Islet of Langerhans (tissue), 1 donor: ENCODE data around the gene GPR150.

ENCODE experiments used
- FAIRE-seq: peaks from one replicate; lab custom pipeline; 2011; peaks lifted over from hg19 to GRCh38; lab: Jason Lieb, UNC

GPR150 gene

GRCh38 chr5:95652849-95653248, 33.0 kb downstream of the GPR150 start:
- no peak for FAIRE-seq

GRCh38 chr5:95654196-95654595, 34.3 kb downstream of the GPR150 start:
- FAIRE-seq, result no peak

- no peak for FAIRE-seq
These were observed 35.7 kb downstream of the GPR150 start for GRCh38 chr5:95655575-95655974.

DNA sequence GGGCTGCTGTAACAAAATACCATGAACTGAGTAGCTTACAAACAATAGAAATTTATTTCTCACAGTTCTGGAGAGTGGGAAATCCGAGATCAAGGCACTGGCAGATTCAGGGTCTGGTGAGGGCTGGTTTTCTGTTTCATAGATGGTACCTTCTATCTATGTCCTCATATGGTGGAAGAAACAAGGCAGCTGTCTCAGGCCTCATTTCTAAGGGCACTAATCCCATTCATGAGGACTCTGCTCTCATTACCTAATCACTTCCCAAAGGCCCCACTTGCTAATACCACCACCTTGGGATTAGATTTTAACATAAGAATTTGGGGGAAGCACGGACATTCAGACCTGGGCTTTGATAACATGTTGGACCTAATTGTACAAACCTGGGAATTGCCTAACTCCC, 40.2 kb downstream of the GPR150 start:
- FAIRE-seq, result no peak

- no peak for FAIRE-seq
These were observed 43.1 kb downstream of the GPR150 start for GRCh38 chr5:95662946-95663345.

DNA sequence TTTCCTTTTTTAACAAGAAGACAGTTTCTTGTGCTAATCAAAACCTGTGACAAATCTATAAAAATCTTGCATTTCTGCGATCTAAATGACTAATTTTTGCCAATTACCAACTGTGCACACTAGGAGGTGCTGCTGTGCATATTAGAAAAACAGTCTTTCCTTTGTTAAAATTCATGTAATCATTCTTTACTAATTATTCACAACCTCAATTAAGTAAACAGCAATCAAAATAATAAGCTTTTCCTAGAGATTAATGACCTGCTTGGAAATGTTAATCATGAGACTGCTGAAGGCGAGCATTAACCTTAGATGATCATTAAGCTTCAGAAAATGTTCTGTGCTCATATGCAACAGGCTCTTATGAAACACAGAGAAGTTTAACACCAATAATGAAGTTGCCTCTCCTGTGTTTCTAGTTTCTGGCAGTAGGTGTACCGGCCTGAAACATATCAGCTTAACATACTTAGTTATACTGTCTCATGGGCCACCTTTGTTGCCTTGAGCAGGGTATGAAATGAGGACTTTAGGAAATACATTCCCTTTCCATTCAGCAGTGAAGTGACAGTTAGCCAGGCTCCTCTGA, 44.4 kb downstream of the GPR150 start:
- FAIRE-seq, result peak; percentile 99

DNA sequence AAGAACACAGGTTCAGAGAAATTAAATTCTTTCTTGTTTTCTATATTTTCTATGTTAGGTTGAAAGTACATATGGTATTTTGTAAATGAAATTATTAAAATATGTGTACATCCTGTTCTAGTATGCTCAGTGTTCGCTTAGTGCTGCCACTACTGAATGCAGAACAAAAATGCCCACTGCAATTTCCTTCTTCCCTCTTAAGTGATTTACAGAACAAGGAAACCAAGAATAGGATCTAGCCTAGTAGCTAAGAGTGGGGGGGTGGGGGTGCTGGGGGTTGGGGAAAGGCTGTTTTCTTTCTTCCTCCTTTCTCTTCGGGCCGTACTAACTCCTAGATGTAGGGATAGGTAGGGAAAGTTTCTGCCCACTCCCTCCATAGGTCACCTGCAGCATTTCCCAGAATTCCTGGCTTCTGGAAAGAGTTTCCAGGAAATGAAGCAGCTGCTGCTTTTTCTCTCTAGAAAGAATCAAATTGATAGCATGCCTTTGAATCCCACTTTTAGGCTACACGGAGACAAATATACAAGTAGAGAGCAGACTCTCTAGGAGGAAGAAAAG, 47.3 kb downstream of the GPR150 start:
- no peak for FAIRE-seq

DNA sequence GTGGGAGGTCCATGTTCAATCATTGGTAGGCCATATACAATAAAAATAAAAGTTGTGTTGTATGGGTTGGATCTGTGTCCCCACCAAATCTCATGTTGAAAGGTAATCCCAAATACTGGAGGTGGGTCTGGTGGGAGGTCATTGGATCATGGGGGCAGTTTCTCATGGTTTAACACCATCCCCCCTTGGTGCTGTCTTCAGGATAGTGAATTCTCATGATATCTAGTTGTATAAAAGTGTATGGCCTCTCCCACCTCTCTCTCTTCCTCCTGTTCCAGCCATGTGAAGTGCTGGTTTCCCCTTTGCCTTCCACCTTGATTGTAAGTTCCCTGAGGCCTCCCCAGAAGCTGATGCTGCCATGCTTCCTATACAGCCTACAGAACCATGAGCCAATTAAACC, 47.8 kb downstream of the GPR150 start:
- no peak for FAIRE-seq

DNA sequence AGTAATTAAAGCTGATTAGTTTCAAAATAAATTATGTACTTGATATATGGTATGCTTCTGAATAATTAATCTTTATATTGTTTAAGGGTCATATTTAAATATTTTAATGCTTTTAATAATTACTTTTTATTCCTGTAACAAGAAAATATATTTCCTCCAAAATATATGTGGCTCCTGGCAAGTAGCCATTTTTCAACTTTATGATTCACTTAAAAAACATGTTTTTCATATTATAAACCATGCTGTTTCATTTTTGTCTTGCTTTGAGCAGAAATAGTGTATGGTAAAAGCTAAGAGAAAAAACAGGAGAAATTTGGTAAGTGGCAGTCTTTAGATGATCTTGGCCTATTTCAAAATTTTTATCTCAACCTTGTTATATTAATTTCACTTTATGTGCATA, 48.3 kb downstream of the GPR150 start:
- FAIRE-seq, result no peak

- no peak for FAIRE-seq
These were observed 48.8 kb downstream of the GPR150 start for GRCh38 chr5:95668728-95669127.

- peak; percentile 94 for FAIRE-seq
These were observed 49.7 kb downstream of the GPR150 start for GRCh38 chr5:95669540-95669939.

- FAIRE-seq, result no peak
These were observed 50.1 kb downstream of the GPR150 start for GRCh38 chr5:95669985-95670384.

DNA sequence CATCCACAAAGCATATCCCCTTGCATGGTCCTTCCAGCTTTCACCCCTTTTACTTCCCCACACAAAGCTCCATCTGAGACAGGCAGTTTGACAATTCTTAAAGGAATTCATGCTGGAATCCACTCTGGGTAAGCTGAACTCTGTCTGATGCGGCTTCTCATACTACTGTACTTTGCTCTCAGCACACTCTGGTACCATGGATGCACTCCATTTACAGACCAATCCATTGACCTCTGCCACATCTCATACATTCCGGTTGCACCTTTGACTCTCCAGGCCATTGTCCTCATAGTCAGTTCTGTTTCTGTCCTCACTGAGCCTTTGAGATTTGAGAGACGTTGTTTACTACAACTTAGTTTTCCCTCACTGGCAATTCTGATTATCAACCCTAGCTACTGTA, 50.7 kb downstream of the GPR150 start:
- FAIRE-seq, result no peak
